CD14-positive monocyte (primary cell): ENCODE data around the gene SLC25A23. TPM values are rescaled to one million over a fixed set of nuclear protein-coding genes. Genes with fewer than 3 reads are reported as not detected.

Experiments
- DNase-seq, 3 donors: peaks; one replicate each; pipeline ENCODE4 v3.0.0-alpha.2; 2011 to 2022
- H2AFZ ChIP-seq: 2 replicates; pipeline ENCODE4 v1.6.0; 2012; ENCODE audit warnings: mild to moderate bottlenecking, low read depth, low read length, inconsistent platforms; ENCODE audit not compliant: insufficient read depth, poor library complexity, severe bottlenecking
- H3K27ac ChIP-seq, 2 donors: 1 replicate in 1 of 2; 2 replicates in 1 of 2; pipeline ENCODE4 v1.5.1; 2012 to 2013; ENCODE audit warnings: low read length in 2 of 2, control low read depth in 1 of 2, inconsistent platforms in 1 of 2, low read depth in 1 of 2, mild to moderate bottlenecking in 1 of 2
- H3K27me3 ChIP-seq, 2 donors: one replicate each; pipeline versions ENCODE4 v1.6.0 to v1.6.1; 2011 to 2013; ENCODE audit warnings: low read length in 2 of 2; ENCODE audit not compliant: control insufficient read depth in 2 of 2, insufficient read depth in 2 of 2
- H3K36me3 ChIP-seq, 2 donors: replicated peaks in 1 of 2; 1 replicate in 1 of 2; 2 replicates in 1 of 2; pipeline versions ENCODE4 v1.5.1 to v1.6.1; 2012 to 2013; ENCODE audit warnings: low read length in 2 of 2, control low read depth in 1 of 2, inconsistent platforms in 1 of 2, mild to moderate bottlenecking in 1 of 2; ENCODE audit not compliant: insufficient read depth in 2 of 2, control insufficient read depth in 1 of 2
- H3K4me1 ChIP-seq, 2 donors: 1 replicate in 1 of 2; 2 replicates in 1 of 2; pipeline versions ENCODE4 v1.5.1 to v1.6.1; 2012 to 2013; ENCODE audit warnings: low read length in 2 of 2, control low read depth in 1 of 2, inconsistent platforms in 1 of 2, mild to moderate bottlenecking in 1 of 2, moderate library complexity in 1 of 2; ENCODE audit not compliant: insufficient read depth in 2 of 2, control insufficient read depth in 1 of 2
- H3K4me2 ChIP-seq: replicated peaks from 2 replicates; pipeline ENCODE3; 2012; ENCODE audit warnings: low read length, moderate library complexity, mild to moderate bottlenecking; ENCODE audit not compliant: poor library complexity, severe bottlenecking; ENCODE audit errors: extremely low read depth
- H3K4me3 ChIP-seq, 3 experiments: fragments of 200-600 bp in 1 of 3; sonication (generic) in 1 of 3; replicated peaks in 1 of 3; 1 replicate in 2 of 3; 2 replicates in 1 of 3; pipeline ENCODE4 v1.5.1; 2011 to 2013; ENCODE audit warnings: low read length in 3 of 3, mild to moderate bottlenecking in 3 of 3, control low read depth in 2 of 3, low read depth in 2 of 3, inconsistent platforms in 1 of 3, moderate library complexity in 1 of 3
- H3K79me2 ChIP-seq: 2 replicates; pipeline ENCODE4 v1.6.0; 2012; ENCODE audit warnings: mild to moderate bottlenecking, control low read depth, inconsistent platforms, low read length, moderate library complexity; ENCODE audit not compliant: insufficient read depth
- H3K9ac ChIP-seq: 2 replicates; pipeline ENCODE4 v1.6.0; 2017; ENCODE audit warnings: low read length, mild to moderate bottlenecking; ENCODE audit not compliant: insufficient read depth, poor library complexity, severe bottlenecking
- H3K9me3 ChIP-seq, 2 donors: replicated peaks in 1 of 2; 1 replicate in 1 of 2; 2 replicates in 1 of 2; pipeline versions ENCODE4 v1.5.1 to v1.6.1; 2012 to 2013; ENCODE audit warnings: low read length in 2 of 2, control low read depth in 1 of 2; ENCODE audit not compliant: control insufficient read depth in 1 of 2, insufficient read depth in 1 of 2
- H4K20me1 ChIP-seq: 2 replicates; pipeline ENCODE4 v1.6.0; 2012; ENCODE audit warnings: mild to moderate bottlenecking, low read length, control low read depth, moderate library complexity; ENCODE audit not compliant: insufficient read depth
- H3K27ac Mint-ChIP-seq, 7 donors: one replicate each; pipeline ENCODE4 v1.8.0; 2020; ENCODE audit warnings: mild to moderate bottlenecking in 7 of 7, mixed read lengths in 7 of 7, moderate library complexity in 6 of 7, inconsistent platforms in 2 of 7
- H3K27me3 Mint-ChIP-seq, 3 donors: one replicate each; pipeline ENCODE4 v1.8.0; 2021 to 2022; ENCODE audit warnings: low read depth in 3 of 3, mild to moderate bottlenecking in 3 of 3, mixed read lengths in 3 of 3, moderate library complexity in 3 of 3, inconsistent platforms in 1 of 3
- H3K36me3 Mint-ChIP-seq, 2 donors: one replicate each; pipeline ENCODE4 v1.8.0; 2020; ENCODE audit warnings: mixed read lengths in 2 of 2, inconsistent platforms in 1 of 2, mild to moderate bottlenecking in 1 of 2
- H3K4me1 Mint-ChIP-seq: one replicate; pipeline ENCODE4 v1.8.0; 2020; ENCODE audit warnings: mild to moderate bottlenecking, mixed read lengths
- H3K4me3 Mint-ChIP-seq, 2 donors: one replicate each; pipeline ENCODE4 v1.8.0; 2020; ENCODE audit warnings: mild to moderate bottlenecking in 2 of 2, mixed read lengths in 2 of 2, moderate library complexity in 1 of 2
- H3K9me3 Mint-ChIP-seq, 7 donors: one replicate each; pipeline ENCODE4 v1.8.0; 2020 to 2022; ENCODE audit warnings: mixed read lengths in 7 of 7, mild to moderate bottlenecking in 6 of 7, moderate library complexity in 6 of 7, inconsistent platforms in 2 of 7
- WGBS: methylation state at CpG from one replicate; pipeline ENCODE4 v1.1.5; 2013; ENCODE audit warnings: missing lambda C conversion rate; ENCODE audit not compliant: insufficient coverage; 5-methylcytosine and 5-hydroxymethylcytosine counted together
- intact Hi-C, 2 donors: fragments of 100-400 bp; cut with micrococcal nuclease; formaldehyde crosslinking; loops; one replicate each; pipeline versions ENCODE4 v1.15.0 to v1.15.1; 2023
- polyA plus RNA-seq, 3 donors: library from polyadenylated mRNA; depleted of rRNA in 1 of 3; unstranded in 2 of 3; stranded (reverse) in 1 of 3; fragments of 300-500 nt in 2 of 3; fragments of >200 nt in 1 of 3; fragmentation: Illumina TruSeq in 2 of 3; gene quantifications; 1 replicate in 2 of 3; 2 replicates in 1 of 3; pipeline ENCODE4 v1.2.3, GENCODE V29; 2012 to 2021
- TF ChIP-seq, protein P1 (sequence below): fragments of 200-600 bp; IDR thresholded peaks from one replicate; pipeline ENCODE4 v1.8.0; 2022; ENCODE audit warnings: antibody characterized with exemption, mild to moderate bottlenecking

The SLC25A23 gene
- polyA plus RNA-seq, 3 donors, result 0.11 to 0.15 TPM; not detected in 1

- Mint-ChIP-seq H3K36me3 (peaks cover 47 to 64% of the 10 kb centered on the region in 2 donors), H3K4me1 (peaks cover 7% of the 10 kb centered on the region), H3K4me3 (no peak overlapping the region), H3K27me3 (peaks cover 3 to 11% (median 7%) of the 10 kb centered on the region in 3 donors), H3K27ac (no peak overlapping the region), H3K9me3 (peaks cover 0 to 1% (median 0%) of the 10 kb centered on the region in 7 donors)
- peaks cover 0 to 3% of the 10 kb centered on the region in 2 donors for H3K27me3 ChIP-seq
- intact Hi-C loops, result no loop called here
- peaks cover 27 to 60% of the 10 kb centered on the region in 2 donors for H3K36me3 ChIP-seq
- 93% methylated on average over 4 of the region's 8 CpGs for WGBS
- H3K4me3 ChIP-seq, result no peak overlapping the region
- no peak overlapping the region for H3K4me2 ChIP-seq
- H3K9ac ChIP-seq, result no peak overlapping the region
- H3K9me3 ChIP-seq, result no peaks in the 10 kb centered on the region
- no peak overlapping the region for H3K27ac ChIP-seq
- no peak overlapping the region for H2AFZ ChIP-seq
- H4K20me1 ChIP-seq, result no peaks in the 10 kb centered on the region
- H3K79me2 ChIP-seq, result no peaks in the 10 kb centered on the region
- H3K4me1 ChIP-seq, result no peaks in the 10 kb centered on the region
- DNase-seq, result no peak
- TF ChIP-seq, protein P1, sequence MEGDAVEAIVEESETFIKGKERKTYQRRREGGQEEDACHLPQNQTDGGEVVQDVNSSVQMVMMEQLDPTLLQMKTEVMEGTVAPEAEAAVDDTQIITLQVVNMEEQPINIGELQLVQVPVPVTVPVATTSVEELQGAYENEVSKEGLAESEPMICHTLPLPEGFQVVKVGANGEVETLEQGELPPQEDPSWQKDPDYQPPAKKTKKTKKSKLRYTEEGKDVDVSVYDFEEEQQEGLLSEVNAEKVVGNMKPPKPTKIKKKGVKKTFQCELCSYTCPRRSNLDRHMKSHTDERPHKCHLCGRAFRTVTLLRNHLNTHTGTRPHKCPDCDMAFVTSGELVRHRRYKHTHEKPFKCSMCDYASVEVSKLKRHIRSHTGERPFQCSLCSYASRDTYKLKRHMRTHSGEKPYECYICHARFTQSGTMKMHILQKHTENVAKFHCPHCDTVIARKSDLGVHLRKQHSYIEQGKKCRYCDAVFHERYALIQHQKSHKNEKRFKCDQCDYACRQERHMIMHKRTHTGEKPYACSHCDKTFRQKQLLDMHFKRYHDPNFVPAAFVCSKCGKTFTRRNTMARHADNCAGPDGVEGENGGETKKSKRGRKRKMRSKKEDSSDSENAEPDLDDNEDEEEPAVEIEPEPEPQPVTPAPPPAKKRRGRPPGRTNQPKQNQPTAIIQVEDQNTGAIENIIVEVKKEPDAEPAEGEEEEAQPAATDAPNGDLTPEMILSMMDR, result no peak
These were observed 10.6 kb upstream of the SLC25A23 start for GRCh38 chr19:6470173-6470572.

- DNase-seq, result no peak
- Histone ChIP-seq H3K36me3 (peaks cover 17 to 41% of the 10 kb centered on the region in 2 donors), H3K27ac (no peak overlapping the region), H3K4me3 (no peak overlapping the region), H4K20me1 (no peaks in the 10 kb centered on the region), H3K4me1 (peaks cover 5 to 8% of the 10 kb centered on the region in 2 donors), H2AFZ (no peak overlapping the region), H3K79me2 (no peaks in the 10 kb centered on the region), H3K9me3 (peaks cover 3 to 4% of the 10 kb centered on the region in 2 donors), H3K9ac (no peak overlapping the region), H3K4me2 (no peak overlapping the region), H3K27me3 (peaks cover 0 to 21% of the 10 kb centered on the region in 2 donors)
- intact Hi-C loops, result no loop called here
- Mint-ChIP-seq H3K9me3 (peaks cover 0 to 5% (median 0%) of the 10 kb centered on the region in 7 donors), H3K27me3 (peaks cover 22 to 32% (median 30%) of the 10 kb centered on the region in 3 donors), H3K4me1 (peaks cover 7% of the 10 kb centered on the region), H3K27ac (peak overlapping the region in 1 of 7 donors; percentile 4), H3K36me3 (peaks cover 31 to 41% of the 10 kb centered on the region in 2 donors), H3K4me3 (no peak overlapping the region)
- TF ChIP-seq, protein P1, result no peak
- 92% methylated on average over 7 of the region's 8 CpGs for WGBS
These were observed 7.8 kb upstream of the SLC25A23 start for GRCh38 chr19:6467384-6467783.
